Activated T-cell treated with anti-CD3 and anti-CD28 coated beads, Interleukin-2, amount 50 U/mL, for 72 hours (primary cell): ENCODE results near the gene SHKBP1. TPM values are rescaled to one million over a fixed set of nuclear protein-coding genes. Genes with fewer than 3 reads are reported as not detected.

Source experiments
- ATAC-seq, 2 donors: fragments of 150-1000 bp; cut with Tn5 transposase; replicated peaks in 1 of 2; 2 replicates each; pipeline ENCODE4 v1.10.0; 2021; ENCODE audit warnings: moderate library complexity in 2 of 2, mild to moderate bottlenecking in 1 of 2
- DNase-seq, 2 donors: peaks; one replicate each; pipeline ENCODE4 v3.0.0; 2021 to 2022; ENCODE audit warnings: mixed read lengths in 1 of 2
- H3K27ac Mint-ChIP-seq: one replicate; pipeline ENCODE4 v1.8.0; 2022; ENCODE audit warnings: mild to moderate bottlenecking, moderate library complexity, mixed read lengths
- H3K27me3 Mint-ChIP-seq: one replicate; pipeline ENCODE4 v1.8.0; 2022; ENCODE audit warnings: low read depth, mixed read lengths
- H3K36me3 Mint-ChIP-seq, 2 donors: one replicate each; pipeline ENCODE4 v1.8.0; 2022; ENCODE audit warnings: mixed read lengths in 2 of 2, mild to moderate bottlenecking in 1 of 2; ENCODE audit not compliant: insufficient read depth in 2 of 2
- H3K4me1 Mint-ChIP-seq: one replicate; pipeline ENCODE4 v1.8.0; 2022; ENCODE audit warnings: low read depth, mixed read lengths
- H3K4me3 Mint-ChIP-seq, 2 donors: one replicate each; pipeline ENCODE4 v1.8.0; 2022; ENCODE audit warnings: mild to moderate bottlenecking in 2 of 2, mixed read lengths in 2 of 2, moderate library complexity in 2 of 2
- H3K9me3 Mint-ChIP-seq, 2 donors: one replicate each; pipeline ENCODE4 v1.8.0; 2022; ENCODE audit warnings: mixed read lengths in 2 of 2
- total RNA-seq, 2 donors: library from RNA; stranded (reverse); gene quantifications; one replicate each; pipeline ENCODE4 v1.2.3, GENCODE V29; 2022

The SHKBP1 gene
- total RNA-seq, 2 donors from 2014 or later = 145 to 152 TPM

DNA sequence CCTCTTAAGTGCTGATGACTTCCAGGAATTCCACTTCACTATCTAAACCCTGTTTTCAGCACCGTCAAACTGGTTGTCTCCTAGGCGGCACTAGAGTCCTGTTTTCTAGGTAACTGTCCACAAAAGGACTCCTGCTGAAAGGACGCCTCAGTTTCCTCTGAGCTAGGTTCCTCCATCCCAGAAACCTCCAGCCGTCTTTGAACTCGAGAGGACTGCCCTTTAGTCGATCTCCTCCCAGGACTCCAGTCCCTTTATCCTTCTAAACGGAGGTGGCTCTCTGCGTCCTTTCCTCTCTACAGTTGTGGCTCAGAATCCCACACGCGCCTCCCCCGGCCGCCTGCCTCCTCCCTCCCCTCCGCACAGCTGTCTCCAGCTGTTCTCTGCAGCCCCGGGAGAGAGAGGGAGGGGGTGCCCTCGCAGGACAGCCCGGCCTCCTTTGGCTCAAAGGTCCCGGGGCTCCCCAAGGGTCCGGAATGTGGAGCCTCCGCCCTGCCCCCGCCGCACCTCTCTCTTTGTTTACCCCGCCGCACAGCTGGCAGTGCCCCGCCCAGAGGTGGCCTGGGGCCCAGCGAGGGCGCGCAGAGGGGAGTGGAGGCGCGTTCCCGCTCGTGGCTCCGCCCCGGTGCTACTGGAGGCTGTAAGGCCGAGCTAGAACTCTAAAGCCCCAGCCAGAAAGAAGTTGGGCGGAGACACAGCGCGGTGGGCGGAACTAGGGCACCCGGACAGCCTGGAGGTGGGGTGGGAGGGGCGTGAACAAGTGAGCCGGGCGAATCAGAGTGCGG is 26.9 kb downstream of the SHKBP1 start:
- H3K9me3 Mint-ChIP-seq = no peaks in the 10 kb centered on the region
- H3K36me3 Mint-ChIP-seq = no peaks in the 10 kb centered on the region
- peak; percentile 74 to 76 for ATAC-seq
- peak overlapping the region; percentile 89 to 97 for H3K4me3 Mint-ChIP-seq
- peaks cover 81% of the 10 kb centered on the region for H3K4me1 Mint-ChIP-seq
- H3K27me3 Mint-ChIP-seq = peaks cover 37% of the 10 kb centered on the region
- peak; percentile 98 to 100 for DNase-seq
- peak overlapping the region; percentile 33 for H3K27ac Mint-ChIP-seq

DNA sequence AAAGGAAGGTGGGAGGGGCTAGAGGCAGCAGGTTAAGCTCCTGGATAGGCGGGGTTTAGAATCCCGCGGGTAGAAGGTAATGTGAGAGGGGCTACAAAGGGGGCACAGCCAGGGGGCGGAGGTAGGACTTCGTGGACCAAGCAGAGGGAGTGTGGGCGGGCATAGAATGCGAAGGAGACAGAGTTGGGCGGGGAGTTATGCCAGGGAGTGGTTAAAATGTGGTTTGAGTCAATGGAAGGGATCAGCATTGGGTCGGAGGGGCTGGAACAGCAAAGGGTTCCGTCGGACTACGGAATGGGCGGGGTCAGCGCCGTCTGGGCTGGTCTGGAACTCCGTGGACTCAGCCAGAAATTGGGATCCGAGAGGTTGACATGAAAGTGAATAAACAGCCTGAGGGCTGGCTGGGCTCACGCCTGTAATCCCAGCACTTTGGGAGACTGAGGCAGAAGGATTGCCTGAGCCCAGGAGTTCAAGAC is 27.5 kb downstream of the SHKBP1 start:
- Mint-ChIP-seq H3K27me3 (peaks cover 30% of the 10 kb centered on the region), H3K9me3 (no peaks in the 10 kb centered on the region), H3K4me3 (peak overlapping the region; percentile 89 to 97), H3K27ac (peak overlapping the region; percentile 33), H3K36me3 (no peaks in the 10 kb centered on the region), H3K4me1 (peaks cover 81% of the 10 kb centered on the region)
- ATAC-seq = no peak
- no peak for DNase-seq

GRCh38 chr19:40604647-40605215 is 28.1 kb downstream of the SHKBP1 start:
- Mint-ChIP-seq H3K27me3 (peaks cover 25% of the 10 kb centered on the region), H3K27ac (no peak overlapping the region), H3K9me3 (no peaks in the 10 kb centered on the region), H3K4me3 (peak overlapping the region; percentile 89 to 97), H3K4me1 (peaks cover 78% of the 10 kb centered on the region), H3K36me3 (no peaks in the 10 kb centered on the region)
- DNase-seq = no peak
- ATAC-seq = peak in 1 of 2 donors; percentile 0

DNA sequence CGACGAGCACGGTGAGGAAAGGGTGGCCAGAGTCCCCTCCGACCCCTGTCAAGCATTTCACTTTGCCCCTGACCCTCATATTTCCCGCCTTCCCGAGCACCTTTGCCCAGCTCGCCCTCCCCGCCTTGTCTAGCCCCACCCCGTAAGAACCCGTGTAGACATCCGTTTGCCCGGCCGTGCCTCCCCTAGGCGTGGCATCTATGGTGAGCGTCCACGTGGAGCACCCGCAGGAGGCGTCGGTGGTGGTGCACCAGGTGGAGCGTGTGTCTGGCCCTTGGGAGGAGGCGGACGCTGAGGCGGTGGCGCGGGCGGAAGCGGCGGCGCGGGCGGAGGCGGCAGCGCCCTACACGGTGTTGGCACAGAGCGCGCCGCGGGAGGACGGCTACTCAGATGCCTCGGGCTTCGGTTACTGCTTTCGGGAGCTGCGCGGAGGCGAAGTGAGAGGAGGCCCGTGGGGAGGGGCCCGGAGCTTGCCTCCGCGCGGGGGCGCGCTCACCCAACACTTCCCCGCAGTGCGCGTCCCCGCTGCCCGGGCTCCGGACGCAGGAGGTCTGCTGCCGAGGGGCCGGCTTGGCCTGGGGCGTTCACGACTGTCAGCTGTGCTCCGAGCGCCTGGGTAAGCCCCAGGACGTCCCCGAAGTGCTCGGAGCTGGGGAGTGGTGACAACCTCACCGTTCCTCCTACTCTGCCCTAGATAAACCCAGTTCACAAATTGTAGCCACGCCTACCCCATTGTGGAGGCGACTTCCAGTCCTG is 28.7 kb downstream of the SHKBP1 start:
- DNase-seq (peak; percentile 85 to 89), ATAC-seq (peak; percentile 52 to 55)
- Mint-ChIP-seq H3K4me3 (peak overlapping the region; percentile 89 to 97), H3K9me3 (no peaks in the 10 kb centered on the region), H3K4me1 (peaks cover 82% of the 10 kb centered on the region), H3K36me3 (no peaks in the 10 kb centered on the region), H3K27me3 (peaks cover 20% of the 10 kb centered on the region), H3K27ac (no peak overlapping the region)

- Mint-ChIP-seq H3K4me1 (peaks cover 88% of the 10 kb centered on the region), H3K27ac (no peak overlapping the region), H3K4me3 (peak overlapping the region; percentile 45 to 97)
These were observed 30.9 kb downstream of the SHKBP1 start for GRCh38 chr19:40607311-40608239.

DNA sequence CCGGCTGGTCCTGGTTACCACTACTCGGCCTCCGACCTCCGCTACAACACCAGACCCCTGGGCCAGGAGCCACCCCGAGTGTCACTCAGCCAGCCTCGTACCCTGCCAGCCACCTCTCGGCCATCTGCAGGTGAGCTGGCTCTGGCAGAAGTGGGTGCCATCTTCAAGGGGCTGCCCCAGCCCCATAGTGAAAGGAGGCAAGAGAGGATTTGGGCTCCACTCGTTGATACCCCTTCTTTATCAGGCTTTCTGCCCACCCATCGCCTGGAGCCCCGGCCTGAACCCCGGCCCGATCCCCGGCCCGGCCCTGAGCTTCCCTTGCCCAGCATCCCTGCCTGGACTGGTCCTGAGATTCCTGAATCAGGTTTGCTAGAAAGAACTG is 31.6 kb downstream of the SHKBP1 start:
- DNase-seq = no peak
- H3K27ac Mint-ChIP-seq = no peak overlapping the region

More at GRCh38 chr19:40607311-40608239, 30.9 kb downstream of the SHKBP1 start:
- Mint-ChIP-seq H3K9me3 (no peaks in the 10 kb centered on the region), H3K36me3 (no peaks in the 10 kb centered on the region), H3K27me3 (peaks cover 13% of the 10 kb centered on the region)
- ATAC-seq (no peak), DNase-seq (no peak)

GRCh38 chr19:40608957-40609356 is 32.3 kb downstream of the SHKBP1 start:
- Mint-ChIP-seq H3K4me3 (peak overlapping the region; percentile 89 to 97), H3K9me3 (no peaks in the 10 kb centered on the region), H3K27me3 (peaks cover 4% of the 10 kb centered on the region), H3K36me3 (peaks cover 0 to 1% of the 10 kb centered on the region in 2 donors), H3K4me1 (peaks cover 75% of the 10 kb centered on the region), H3K27ac (peak overlapping the region; percentile 55)
- ATAC-seq (no peak), DNase-seq (no peak)

More for the DNA sequence above, 31.6 kb downstream of the SHKBP1 start:
- H3K27me3 Mint-ChIP-seq = peaks cover 7% of the 10 kb centered on the region
- ATAC-seq = no peak
- no peaks in the 10 kb centered on the region for H3K9me3 Mint-ChIP-seq
- H3K4me1 Mint-ChIP-seq = peaks cover 82% of the 10 kb centered on the region
- H3K36me3 Mint-ChIP-seq = no peaks in the 10 kb centered on the region
- H3K4me3 Mint-ChIP-seq = peak overlapping the region; percentile 8 to 97

DNA sequence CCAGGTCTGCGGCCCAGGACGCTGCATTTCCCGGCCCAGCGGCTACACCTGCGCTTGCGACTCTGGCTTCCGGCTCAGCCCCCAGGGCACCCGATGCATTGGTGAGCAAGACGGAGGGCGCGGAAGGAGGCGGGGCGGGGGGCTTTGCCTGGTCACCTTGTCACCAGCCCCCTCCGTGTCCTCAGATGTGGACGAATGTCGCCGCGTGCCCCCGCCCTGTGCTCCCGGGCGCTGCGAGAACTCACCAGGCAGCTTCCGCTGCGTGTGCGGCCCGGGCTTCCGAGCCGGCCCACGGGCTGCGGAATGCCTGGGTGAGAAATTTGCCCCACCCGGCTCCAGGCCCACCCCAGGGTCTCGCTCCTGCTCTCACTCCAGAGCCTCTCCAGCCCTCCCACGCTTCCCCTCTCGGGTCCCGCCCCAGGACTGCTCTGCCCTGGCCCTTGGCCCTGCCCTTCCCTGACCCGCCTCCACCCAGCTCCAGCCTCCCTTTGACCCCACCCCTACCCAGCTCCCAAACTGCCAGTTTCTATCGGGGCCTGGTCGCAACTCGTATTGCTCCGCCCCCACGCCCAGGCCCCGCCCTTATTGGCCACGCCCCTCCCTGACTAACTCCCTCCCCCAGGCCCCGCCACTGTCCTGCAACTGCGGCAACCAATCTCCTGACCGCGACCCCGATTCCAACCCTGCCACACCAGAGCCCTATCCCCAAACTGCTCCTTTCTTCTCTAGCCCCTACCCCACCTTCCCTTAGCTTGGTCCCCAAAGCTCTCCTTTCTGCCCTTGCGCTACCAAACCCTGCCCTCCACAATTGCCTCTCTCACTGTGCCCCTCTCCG is 33.1 kb downstream of the SHKBP1 start:
- H3K27me3 Mint-ChIP-seq = no peaks in the 10 kb centered on the region
- H3K36me3 Mint-ChIP-seq = peaks cover 1 to 4% of the 10 kb centered on the region in 2 donors
- H3K4me3 Mint-ChIP-seq = peak overlapping the region; percentile 89 to 97
- ATAC-seq (peak; percentile 57 to 63), DNase-seq (peak; percentile 94 to 97)
- H3K27ac Mint-ChIP-seq = peak overlapping the region; percentile 87
- H3K4me1 Mint-ChIP-seq = peaks cover 71% of the 10 kb centered on the region
- no peaks in the 10 kb centered on the region for H3K9me3 Mint-ChIP-seq

DNA sequence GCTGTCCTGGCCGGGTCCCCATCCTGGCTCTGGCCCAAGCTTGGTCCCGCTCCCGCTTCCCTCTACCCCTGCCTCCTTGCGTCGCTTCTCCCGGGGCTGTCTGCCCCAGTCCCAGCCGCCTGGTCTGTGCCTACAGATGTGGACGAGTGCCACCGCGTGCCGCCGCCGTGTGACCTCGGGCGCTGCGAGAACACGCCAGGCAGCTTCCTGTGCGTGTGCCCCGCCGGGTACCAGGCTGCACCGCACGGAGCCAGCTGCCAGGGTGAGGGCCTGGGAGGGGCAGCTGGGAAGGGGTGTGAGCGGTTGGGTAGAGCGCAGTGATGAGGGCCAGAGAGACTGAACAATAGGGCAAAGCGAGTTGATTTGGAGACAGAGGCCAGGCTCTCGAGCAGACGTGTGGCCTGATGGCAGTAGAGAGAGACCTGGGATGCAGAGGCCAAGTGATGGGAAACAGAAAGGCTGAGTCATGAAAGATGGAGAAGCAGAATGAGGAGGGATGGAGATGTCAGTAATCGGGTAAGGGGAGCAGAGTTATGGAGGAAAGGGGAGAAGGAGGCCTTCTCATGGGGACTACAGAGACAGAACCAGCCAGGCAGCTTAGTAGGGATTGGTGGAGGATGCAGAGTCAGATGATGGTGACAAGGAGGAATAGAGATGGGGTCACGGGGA is 33.9 kb downstream of the SHKBP1 start:
- Mint-ChIP-seq H3K9me3 (no peaks in the 10 kb centered on the region), H3K4me3 (peak overlapping the region; percentile 89 to 97), H3K36me3 (peaks cover 1 to 10% of the 10 kb centered on the region in 2 donors), H3K27me3 (no peaks in the 10 kb centered on the region), H3K4me1 (peaks cover 73% of the 10 kb centered on the region), H3K27ac (peak overlapping the region; percentile 87)
- ATAC-seq (peak; percentile 15 to 16), DNase-seq (peak; percentile 71 to 76)

DNA sequence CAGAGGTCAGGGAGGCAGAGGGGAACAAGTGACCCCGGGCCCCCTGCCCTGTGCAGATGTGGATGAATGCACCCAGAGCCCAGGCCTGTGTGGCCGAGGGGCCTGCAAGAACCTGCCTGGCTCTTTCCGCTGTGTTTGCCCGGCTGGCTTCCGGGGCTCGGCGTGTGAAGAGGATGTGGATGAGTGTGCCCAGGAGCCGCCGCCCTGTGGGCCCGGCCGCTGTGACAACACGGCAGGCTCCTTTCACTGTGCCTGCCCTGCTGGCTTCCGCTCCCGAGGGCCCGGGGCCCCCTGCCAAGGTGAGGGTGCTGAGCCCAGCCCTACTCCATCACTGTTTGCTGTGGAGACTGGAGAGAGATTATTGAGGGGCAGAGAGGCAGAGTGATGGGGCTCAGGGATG is 34.4 kb downstream of the SHKBP1 start:
- Mint-ChIP-seq H3K9me3 (no peaks in the 10 kb centered on the region), H3K4me1 (peaks cover 73% of the 10 kb centered on the region), H3K4me3 (peak overlapping the region; percentile 89 to 97), H3K27me3 (no peaks in the 10 kb centered on the region), H3K36me3 (peaks cover 3 to 14% of the 10 kb centered on the region in 2 donors), H3K27ac (peak overlapping the region; percentile 25)
- ATAC-seq (no peak), DNase-seq (no peak)
